ENCODE measurements around the gene OR5AP2.

OR5AP2 gene

GRCh38 chr11:56670984-56671383, 28.7 kb upstream of the OR5AP2 start (continued):
- TF ChIP-seq, protein P1, sequence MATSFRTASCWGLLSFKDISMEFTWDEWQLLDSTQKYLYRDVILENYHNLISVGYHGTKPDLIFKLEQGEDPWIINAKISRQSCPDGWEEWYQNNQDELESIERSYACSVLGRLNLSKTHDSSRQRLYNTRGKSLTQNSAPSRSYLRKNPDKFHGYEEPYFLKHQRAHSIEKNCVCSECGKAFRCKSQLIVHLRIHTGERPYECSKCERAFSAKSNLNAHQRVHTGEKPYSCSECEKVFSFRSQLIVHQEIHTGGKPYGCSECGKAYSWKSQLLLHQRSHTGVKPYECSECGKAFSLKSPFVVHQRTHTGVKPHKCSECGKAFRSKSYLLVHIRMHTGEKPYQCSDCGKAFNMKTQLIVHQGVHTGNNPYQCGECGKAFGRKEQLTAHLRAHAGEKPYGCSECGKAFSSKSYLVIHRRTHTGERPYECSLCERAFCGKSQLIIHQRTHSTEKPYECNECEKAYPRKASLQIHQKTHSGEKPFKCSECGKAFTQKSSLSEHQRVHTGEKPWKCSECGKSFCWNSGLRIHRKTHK (tag by site-specific recombination; IDR thresholded peaks at IDR 0.05): no peak

DNA sequence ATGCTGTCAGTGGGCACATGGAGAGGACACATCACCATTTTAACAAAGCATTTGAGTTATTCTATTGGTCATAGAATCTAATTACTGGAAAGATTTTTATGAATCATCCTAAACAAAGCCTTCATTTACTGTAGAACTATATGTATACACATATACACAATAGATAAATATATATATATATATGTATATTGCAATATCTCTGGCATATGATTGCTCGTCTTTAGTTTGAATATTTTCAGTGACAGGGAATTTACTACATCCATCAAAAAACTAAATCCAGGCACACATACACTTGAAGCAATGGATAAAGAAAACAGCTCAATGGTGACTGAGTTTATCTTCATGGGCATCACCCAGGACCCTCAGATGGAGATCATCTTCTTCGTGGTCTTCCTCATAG, 21.1 kb upstream of the OR5AP2 start, which contains the start of gene OR5AR1:
TSS of gene OR5AR1 (plus strand) at position 301 of the 400 bp plus-strand sequence. CDS start at position 301, 0 bp downstream.
- Histone ChIP-seq H3K4me3 (ENCODE audit: low read depth, low read length) (no peak within 1 kb of the TSS), H3K27ac (ENCODE audit: extremely low read depth, low read depth, low read length) (no peak within 1 kb of the TSS), H3K9me3 (ENCODE audit: control insufficient read depth, insufficient read depth, low read depth, low read length) (no peaks in the 10 kb centered on the region), H3K36me3 (ENCODE audit: control insufficient read depth in 2 of 2, insufficient read depth in 1 of 2, low read length in 2 of 2) (no peaks in the 10 kb centered on the region), H3K4me1 (ENCODE audit: control insufficient read depth, insufficient read depth, low read length) (no peaks in the 10 kb centered on the region)
- CTCF ChIA-PET: no interaction called here
- no peak for TF ChIP-seq HOXD13 (CRISPR knock-in tag; IDR thresholded peaks at IDR 0.05; ENCODE audit: borderline replicate concordance)
- no peak for TF ChIP-seq ZNF449 (tag by site-specific recombination; IDR thresholded peaks at IDR 0.05)
- no peak for TF ChIP-seq ZNF555 (tag by site-specific recombination; conservative IDR thresholded peaks at IDR 0.05)
- no peak for TF ChIP-seq SALL2 (tag by site-specific recombination; IDR thresholded peaks at IDR 0.05; ENCODE audit: borderline replicate concordance)
- no peak for TF ChIP-seq ZNF549 (tag by site-specific recombination; IDR thresholded peaks at IDR 0.05)
- TF ChIP-seq ZNF518A (tag by site-specific recombination; conservative IDR thresholded peaks at IDR 0.05; ENCODE audit: low read depth): no peak
- POLR2A ChIA-PET: no interaction called here

DNA sequence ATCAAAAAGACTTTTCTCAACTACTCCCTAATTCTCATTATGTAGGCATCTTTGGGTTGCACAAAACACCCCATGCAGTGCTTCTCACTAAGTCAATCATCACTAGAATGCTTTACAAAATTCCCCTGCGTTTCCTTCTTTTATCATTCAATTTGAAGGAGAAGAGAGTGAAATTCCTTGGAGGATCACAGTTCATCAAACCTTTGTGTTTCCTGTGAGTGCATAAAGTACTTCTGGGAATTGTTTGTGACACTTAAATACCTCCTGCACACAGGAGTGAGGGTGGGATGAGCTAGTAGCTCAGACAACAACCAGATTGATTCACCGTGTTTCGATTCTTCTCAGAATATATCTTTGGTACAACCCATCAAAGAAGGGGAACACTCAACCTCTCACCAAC, 17.5 kb upstream of the OR5AP2 start:
- TF ChIP-seq TCF7L2 (IDR thresholded peaks at IDR 0.05; ENCODE audit: borderline replicate concordance, low read depth, low read length): no peak
- no peak for TF ChIP-seq ZNF23 (tag by site-specific recombination; IDR thresholded peaks at IDR 0.05; ENCODE audit: borderline replicate concordance)
- TF ChIP-seq PRDM1 (tag by site-specific recombination; IDR thresholded peaks at IDR 0.05): no peak
- TF ChIP-seq, protein P1 (tag by site-specific recombination; IDR thresholded peaks at IDR 0.05): no peak
- TF ChIP-seq, protein P2, sequence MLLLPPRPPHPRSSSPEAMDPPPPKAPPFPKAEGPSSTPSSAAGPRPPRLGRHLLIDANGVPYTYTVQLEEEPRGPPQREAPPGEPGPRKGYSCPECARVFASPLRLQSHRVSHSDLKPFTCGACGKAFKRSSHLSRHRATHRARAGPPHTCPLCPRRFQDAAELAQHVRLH (tag by site-specific recombination; IDR thresholded peaks at IDR 0.05): no peak
- TF ChIP-seq PBX3 (CRISPR knock-in tag; IDR thresholded peaks at IDR 0.05): no peak
- TF ChIP-seq ZNF354C (tag by site-specific recombination; IDR thresholded peaks at IDR 0.05; ENCODE audit: borderline replicate concordance, low read depth): no peak
- TF ChIP-seq, protein P3, sequence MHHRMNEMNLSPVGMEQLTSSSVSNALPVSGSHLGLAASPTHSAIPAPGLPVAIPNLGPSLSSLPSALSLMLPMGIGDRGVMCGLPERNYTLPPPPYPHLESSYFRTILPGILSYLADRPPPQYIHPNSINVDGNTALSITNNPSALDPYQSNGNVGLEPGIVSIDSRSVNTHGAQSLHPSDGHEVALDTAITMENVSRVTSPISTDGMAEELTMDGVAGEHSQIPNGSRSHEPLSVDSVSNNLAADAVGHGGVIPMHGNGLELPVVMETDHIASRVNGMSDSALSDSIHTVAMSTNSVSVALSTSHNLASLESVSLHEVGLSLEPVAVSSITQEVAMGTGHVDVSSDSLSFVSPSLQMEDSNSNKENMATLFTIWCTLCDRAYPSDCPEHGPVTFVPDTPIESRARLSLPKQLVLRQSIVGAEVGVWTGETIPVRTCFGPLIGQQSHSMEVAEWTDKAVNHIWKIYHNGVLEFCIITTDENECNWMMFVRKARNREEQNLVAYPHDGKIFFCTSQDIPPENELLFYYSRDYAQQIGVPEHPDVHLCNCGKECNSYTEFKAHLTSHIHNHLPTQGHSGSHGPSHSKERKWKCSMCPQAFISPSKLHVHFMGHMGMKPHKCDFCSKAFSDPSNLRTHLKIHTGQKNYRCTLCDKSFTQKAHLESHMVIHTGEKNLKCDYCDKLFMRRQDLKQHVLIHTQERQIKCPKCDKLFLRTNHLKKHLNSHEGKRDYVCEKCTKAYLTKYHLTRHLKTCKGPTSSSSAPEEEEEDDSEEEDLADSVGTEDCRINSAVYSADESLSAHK (tag by site-specific recombination; IDR thresholded peaks at IDR 0.05): no peak
- TF ChIP-seq ZXDB (tag by site-specific recombination; IDR thresholded peaks at IDR 0.05): no peak
- no peak for TF ChIP-seq SETDB1 (IDR thresholded peaks at IDR 0.05; ENCODE audit: insufficient read length, low read length)
- no peak for TF ChIP-seq ZNF529 (tag by site-specific recombination; IDR thresholded peaks at IDR 0.05; ENCODE audit: insufficient replicate concordance)
- no peak for TF ChIP-seq ZNF416 (tag by site-specific recombination; IDR thresholded peaks at IDR 0.05)
- no peak for TF ChIP-seq MYNN (tag by site-specific recombination; IDR thresholded peaks at IDR 0.05; ENCODE audit: borderline replicate concordance)
- ChIA-PET POLR2A (no interaction called here), CTCF (no interaction called here)
- H3K36me3 ChIP-seq (ENCODE audit: control insufficient read depth in 2 of 2, insufficient read depth in 1 of 2, low read length in 2 of 2): no peaks in the 10 kb centered on the region
- no peaks in the 10 kb centered on the region for H3K4me1 ChIP-seq (ENCODE audit: control insufficient read depth, insufficient read depth, low read length)
- no peak overlapping the region for H3K27ac ChIP-seq (ENCODE audit: extremely low read depth, low read depth, low read length)
- H3K9me3 ChIP-seq (ENCODE audit: control insufficient read depth, insufficient read depth, low read depth, low read length): no peaks in the 10 kb centered on the region
- no peak overlapping the region for H3K4me3 ChIP-seq (ENCODE audit: low read depth, low read length)

Data from HEK293 (cell line).